Tongue (tissue), 2 donors: ENCODE data around the gene DCUN1D2. TPM values are rescaled to one million over a fixed set of nuclear protein-coding genes. Genes with fewer than 3 reads are reported as not detected.
"Not testable (repeated sequence)": the region's sequence is repeated elsewhere in the genome, so short reads cannot be mapped to it uniquely, and the experiment has no call there.

Source experiments
- DNase-seq: peaks from one replicate; pipeline ENCODE4 v3.0.0-alpha.2; 2015
- total RNA-seq: library from RNA; depleted of rRNA; stranded (reverse); fragments of >200 nt; gene quantifications from one replicate; pipeline ENCODE4 v1.2.3, GENCODE V29; 2014

Gene DCUN1D2
- total RNA-seq, 1 donor from 2014 or later: 24.8 TPM

DNA sequence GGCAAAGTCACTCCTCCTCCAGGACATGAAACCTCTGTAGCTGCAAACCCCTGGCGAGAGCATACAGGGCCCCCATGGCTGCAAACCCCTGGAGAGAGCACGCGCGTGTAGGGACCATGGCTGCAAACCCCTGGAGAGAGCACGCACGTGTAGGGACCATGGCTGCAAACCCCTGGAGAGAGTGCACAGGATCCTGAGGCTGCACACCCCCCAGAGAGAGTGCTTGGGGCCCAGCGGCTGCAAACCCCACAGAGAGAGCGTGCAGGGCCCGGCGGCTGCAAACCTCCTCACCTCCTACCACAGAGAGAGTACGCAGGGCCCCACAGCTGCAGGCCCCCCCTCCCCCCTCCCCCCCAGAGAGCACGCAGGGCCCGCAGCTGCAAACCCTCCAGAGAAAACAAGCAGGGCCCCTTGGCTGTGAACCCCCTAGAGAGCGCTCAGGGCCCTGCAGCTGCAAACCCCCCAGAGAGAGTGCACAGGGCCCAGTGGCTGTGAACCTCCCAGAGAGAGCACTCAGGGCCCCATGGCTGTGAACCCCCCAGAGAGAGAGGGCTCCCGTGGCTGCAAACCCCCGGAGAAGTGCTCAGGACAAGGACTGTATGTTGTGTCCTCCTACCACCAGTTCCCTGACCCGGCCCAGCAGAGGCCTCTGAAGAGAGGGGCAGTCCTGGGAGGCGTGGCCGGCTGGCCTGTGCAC lies 44.6 kb downstream of the DCUN1D2 start:
- DNase-seq: no peak

DNA sequence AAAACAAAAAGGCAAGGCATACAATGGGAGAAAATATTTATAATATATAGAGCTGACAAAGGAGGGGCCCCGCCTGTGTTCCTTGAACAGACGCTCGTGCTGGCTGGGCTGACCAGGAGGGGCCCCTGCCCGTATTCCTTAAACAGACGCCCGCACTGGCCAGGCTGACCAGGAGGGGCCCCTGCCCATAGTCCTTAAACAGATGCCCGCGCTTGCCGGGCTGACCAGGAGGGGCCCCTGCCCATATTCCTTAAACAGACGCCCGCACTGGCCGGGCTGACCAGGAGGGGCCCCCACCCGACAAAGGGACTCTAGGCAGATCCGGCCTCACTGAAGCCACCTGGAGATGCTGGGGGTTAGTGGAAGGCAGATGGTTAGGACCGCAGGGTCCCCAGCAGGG lies 46.5 kb downstream of the DCUN1D2 start:
- DNase-seq: no peak

DNA sequence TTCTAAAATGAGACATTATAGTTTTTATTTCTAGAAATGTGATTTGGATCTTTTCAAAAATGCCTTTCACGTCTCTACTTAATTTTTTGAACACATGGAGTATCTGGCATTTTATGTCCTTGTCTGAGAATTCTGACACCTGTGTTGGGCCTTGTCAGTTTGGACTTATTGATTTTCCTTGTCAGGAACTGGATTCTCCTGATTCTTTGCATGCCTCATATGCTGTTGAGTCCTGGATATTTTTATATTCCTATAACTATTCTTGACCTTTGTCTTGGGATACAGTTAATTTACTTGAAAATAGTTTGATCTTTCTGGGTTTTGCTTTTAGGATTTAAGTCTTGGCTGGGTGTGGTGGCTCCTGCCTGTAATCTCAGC lies 47.5 kb downstream of the DCUN1D2 start:
- no peak for DNase-seq

DNA sequence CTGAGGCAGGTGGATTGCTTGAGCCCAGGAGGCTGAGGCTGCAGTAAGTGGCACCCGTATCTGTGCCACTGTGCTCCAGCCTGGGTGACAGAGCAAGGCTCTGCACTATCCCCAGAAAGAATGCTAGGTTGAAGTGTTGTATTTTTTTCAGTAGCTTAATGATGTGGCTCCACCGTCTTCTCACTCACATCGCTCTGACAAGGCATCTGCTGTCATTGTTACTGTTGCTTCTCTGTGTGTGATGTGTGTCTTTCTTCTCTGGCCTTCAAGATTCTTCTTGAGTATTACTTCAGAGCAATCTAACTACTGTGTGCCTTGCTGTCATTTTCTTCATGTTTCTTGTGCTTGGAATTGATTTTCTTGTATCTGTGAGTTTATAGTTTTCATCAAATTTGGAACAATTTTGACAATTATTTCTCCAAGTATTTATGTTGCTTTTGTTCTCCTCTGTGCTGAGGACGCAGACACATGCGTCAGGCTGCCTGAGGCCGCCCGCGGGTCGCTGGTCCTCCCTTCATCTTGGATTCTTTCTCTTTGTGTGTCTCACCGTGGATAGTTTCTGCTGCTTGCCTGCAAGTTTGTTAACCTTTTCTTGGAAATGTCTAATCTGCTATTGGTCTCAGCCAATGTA lies 48.0 kb downstream of the DCUN1D2 start:
- no peak for DNase-seq

DNA sequence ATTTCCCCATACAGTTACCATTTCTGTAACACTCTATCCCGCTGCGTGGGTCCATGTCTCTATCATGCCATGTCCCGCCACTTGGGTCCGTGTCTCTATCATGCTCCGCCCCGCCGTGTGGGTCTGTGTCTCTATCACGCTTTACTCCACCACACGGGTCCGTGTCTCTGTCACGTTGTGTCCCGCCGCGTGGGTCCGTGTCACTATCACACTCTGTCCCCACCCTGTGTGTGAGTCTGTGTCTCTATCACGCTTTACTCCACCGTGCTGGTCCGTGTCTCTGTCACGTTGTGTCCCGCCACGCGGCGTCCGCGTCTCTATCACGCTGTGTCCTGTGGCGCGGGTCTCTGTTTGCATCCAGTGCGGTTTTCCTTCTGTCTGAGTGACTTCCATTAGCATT lies 48.9 kb downstream of the DCUN1D2 start:
- no peak for DNase-seq

DNA sequence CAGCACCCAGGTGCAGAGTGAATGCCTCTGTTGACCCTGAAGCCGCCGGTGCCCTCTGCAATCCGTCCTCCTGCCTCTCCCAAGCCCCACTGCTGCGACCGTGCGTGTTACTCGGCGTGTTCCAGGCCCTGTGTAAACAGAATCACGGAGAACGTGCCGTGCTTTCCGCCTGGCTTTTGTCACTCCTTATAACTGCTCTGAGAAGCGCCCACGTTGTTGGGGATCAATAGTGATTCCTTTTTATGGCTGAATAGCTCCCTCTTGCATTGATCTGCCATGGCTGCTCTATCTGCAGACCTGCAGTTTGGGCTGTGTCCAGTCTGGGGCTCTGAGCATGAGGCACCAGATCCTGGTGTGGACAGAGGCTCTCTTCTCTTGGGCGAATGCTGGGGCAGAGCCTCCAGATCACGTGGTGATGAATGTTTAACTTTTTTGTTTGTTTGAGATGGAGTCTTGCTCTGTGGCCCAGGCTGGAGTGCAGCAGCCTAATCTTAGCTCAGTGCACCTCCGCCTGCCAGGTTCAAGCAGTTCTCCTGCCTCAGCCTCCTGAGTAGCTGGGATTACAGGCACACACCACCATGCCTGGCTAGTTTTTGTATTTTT lies 53.0 kb downstream of the DCUN1D2 start:
- no peak for DNase-seq

DNA sequence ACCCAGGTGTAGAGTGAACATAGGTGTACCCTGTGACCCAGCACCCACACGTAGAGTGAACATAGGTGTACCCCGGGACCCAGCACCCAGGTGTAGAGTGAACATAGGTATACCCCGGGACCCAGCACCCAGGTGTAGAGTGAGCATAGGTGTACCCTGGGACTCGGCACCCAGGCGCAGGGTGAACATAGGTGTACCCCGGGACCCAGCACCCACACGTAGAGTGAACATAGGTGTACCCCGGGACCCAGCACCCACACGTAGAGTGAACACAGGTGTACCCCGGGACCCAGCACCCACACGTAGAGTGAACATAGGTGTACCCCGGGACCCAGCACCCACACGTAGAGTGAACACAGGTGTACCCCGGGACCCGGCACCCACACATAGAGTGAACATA lies 53.6 kb downstream of the DCUN1D2 start:
- not testable (repeated sequence) for DNase-seq

DNA sequence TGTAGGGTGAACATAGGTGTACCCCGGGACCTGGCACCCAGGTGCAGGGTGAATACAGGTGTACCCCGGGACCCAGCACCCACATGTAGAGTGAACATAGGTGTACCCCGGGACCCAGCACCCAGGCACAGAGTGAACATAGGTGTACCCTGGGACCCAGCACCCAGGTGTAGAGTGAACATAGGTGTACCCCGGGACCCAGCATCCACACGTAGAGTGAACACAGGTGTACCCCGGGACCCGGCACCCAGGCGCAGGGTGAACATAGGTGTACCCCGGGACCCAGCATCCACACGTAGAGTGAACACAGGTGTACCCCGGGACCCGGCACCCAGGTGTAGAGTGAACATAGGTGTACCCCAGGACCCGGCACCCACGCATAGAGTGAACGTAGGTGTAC lies 54.6 kb downstream of the DCUN1D2 start:
- not testable (repeated sequence) for DNase-seq

DNA sequence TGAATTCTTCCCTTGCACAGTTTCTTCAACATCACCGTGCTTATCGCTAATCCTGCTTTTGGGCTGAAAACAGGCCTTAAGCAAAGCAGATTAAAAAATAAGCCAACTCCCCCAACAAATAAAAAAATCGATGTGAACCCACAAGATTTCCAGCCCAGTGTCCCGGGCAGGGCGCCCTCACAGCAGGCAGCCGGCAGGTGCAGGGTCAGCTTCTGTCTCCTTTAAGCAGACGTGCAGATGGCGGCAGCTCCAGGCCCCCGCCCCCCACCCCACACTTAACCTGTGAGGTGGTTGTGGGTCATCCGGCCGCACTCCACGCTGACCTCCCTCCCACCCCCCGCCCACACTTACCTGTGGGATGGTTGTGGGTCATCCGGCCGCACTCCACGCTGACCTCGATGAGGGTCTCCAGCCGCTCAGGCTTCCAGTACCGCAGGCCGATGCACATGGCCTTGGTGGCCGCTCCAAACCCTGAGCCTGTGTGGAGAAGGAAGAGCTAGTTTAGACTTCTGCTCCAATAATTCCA lies 57.1 kb downstream of the DCUN1D2 start:
- DNase-seq: no peak

DNA sequence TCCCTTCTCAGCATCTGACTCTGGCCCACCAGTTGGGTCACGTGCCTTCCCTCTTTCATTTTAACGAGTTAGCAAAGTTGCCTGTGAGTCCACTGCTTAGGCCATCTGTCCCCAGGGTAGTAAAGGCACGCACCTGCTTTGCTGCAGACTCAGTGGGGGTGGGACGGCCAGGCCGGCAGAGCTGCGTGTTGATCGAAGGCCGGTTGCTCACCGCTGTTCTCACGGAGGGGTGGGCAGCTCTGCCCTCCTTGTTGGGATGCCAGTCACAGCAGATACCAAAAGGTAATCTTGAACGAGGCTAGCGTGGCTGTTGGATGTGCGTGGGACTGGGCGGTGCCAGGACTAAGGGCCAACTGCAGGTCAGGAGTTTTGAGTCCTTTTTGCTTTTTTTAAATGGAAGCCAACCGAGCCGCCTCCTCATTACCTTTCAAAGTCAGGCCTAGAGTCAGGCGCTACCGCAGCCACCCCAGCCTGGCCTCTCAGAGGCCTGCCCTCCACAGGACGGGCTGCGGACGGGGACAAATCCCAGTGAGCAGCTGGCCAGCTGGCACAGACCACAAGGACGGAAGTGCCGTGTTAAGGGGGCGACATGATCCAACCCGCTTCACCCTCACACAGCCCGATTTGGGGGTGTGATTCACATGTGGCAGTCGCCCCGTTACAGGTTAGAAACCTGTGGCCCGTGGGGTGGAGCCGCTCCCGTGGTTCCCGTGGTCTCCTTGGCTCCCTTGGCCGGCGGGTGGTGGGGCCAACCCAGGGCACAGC lies 57.8 kb downstream of the DCUN1D2 start:
- DNase-seq: no peak

DNA sequence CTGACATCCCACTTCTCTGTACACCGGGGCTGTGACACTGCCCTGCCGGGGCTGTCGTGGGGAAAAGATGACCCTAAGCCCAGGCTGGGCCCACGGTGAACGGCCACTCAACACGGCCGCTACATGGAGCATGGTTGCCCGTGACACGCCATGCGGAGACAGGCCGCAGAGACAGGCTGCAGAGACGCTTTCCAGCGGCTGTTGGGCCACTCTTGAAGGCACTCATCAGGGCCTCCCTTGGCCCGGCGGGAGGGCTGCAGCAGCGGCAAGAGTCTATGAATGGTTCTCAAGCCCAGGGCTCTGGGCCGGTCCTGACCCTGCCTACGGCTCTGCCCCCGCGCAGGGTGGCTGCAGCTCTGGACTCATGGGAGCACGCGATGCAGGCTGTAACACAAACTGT lies 59.3 kb downstream of the DCUN1D2 start:
- DNase-seq: no peak

DNA sequence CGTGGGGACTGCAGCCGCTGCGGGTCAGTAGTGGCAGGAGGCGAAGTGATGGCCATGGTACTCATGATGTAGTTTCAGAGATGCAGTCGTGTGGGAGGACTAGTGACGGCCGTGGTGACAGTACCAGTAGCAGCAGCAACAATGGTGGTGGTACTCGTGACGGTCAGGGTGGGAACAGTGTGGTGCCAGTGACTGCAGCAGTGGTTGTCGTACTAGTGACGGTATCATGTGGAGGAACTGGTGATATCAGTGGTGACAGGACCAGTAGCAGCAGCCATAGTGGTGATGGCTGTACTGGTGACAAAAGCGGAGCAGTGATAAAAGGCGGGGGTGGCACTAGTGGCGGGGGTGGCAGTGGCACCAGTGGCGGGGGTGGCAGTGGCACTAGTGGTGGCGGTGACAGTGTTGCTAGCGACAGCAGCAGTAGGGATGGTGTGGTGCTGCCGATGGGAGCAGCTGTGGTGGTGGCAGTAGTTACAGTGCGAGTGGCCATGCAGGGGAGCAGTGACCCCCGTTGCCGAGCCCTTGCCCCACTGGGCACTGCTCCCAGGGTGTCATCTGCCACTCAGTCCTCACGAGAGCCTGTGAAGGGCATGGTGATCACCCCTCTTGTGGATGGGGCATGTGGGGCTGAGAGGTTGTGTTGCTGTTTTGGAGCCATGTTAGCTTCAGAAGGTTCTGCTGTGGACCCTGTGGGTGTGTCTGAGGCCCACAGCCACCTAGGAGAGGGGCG lies 60.0 kb downstream of the DCUN1D2 start:
- DNase-seq: no peak

DNA sequence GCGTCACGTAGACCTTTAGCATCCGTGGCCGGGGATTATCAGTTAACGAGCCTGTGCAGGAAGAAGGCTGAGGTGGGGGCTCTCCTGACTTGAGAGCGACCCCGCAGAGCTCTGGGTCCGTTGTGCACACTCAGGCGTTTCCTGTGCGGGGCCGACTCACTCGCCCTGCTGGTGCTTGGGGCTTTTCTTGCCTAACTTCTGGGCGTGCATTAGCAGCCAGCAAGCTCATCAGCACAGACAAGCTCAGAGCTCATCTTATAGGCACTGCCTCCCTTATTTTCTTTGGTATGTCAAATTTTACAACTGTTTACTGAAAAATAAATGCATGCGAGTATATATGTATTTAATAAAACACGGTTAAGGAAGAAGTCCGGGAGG lies 60.9 kb downstream of the DCUN1D2 start:
- DNase-seq: no peak

DNA sequence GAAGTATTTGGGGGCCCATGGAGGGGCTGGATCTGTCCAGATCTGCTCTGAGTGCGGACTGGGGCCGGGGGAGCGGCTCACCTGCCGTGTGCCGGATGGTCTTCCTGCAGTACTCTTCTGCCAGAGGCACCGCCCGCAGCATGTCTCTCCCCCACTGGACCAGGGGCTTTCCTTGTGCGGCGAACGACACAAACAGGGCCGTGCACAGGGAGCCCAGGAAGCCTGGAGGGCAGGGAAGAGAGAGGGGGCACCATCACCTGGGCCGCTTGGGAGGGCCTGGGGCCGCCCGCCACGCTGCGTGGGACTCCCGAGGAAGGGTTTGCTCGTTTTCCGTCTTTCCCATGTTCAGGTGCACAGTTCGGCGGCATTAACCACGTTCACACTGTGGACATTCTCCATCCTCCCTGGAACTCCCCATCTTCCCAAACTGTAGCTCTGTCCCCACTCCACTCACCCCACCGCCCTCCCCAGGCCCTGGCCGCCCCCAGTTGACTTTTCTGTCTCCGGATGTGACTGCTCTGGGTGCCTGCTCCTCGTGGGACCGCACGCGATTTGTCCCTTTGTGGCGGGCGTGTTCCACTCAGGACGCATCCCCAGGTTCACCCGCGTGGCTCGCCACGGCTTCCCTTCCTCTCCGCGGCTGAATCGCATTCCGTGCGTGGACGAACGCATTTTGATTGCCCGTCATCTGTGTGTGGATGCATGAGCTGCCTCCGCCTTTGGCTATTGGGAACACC lies 61.5 kb downstream of the DCUN1D2 start:
- DNase-seq: no peak

DNA sequence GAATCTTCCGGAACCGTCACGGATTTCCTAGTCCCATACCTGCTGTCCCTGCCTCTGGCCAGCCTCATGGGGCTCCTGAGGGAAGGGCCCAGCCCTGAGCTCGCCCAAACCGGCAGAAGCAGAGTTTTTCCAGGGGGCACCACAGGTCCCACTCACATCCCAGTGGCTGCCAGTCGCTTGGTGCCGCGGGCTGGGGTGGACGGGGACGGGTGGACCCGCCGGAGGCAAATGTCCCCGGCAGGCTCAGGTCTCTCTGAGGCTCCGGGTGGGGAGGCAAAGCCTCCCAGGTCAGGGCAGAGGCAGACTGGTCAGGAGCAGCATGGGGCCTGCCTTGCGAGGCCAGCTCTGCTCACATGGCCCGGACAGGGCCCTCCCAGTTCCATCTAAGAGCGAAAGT lies 62.0 kb downstream of the DCUN1D2 start:
- no peak for DNase-seq

DNA sequence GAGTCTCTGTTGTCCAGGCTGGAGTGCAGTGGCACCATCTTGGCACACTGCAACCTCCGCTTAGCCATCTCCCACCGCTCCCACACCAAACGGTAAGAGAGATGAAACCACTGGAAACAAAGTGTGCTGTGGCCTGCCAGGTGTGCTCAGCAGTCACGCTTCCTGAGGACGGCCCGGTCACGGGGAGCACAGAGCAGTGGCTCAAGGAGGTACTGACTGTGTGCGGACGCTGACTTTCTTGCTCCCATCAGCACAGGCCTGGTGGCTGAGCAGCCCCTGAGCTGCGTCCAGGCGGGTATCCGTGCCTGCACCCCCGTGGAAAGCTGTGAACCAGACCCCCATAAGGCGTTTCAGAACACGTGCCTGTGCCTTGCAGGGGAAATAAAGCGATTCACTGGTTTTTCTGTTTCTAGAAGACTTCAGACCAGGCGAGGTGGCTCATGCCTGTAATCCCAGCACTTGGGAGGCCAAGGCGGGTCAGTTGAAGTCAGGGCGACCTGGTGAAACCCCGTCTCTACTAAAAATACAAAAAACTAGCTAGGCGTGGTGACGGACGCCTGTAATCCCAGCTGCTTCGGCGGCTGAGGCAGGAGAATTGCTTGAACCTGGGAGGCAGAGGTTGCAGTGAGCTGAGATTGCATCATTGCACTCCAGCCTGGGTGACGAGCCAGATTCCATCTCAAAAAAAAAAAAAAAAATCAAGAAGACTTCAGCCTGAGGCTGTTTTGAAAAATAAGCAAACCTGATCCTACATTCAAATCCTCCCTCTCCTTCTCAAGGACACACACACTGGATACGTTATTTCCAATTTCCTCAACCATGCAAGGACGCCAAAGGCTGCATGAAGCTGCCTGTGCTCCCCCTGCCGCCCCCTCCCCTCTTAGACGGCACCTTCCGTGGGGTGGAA lies 62.7 kb downstream of the DCUN1D2 start:
- no peak for DNase-seq

DNA sequence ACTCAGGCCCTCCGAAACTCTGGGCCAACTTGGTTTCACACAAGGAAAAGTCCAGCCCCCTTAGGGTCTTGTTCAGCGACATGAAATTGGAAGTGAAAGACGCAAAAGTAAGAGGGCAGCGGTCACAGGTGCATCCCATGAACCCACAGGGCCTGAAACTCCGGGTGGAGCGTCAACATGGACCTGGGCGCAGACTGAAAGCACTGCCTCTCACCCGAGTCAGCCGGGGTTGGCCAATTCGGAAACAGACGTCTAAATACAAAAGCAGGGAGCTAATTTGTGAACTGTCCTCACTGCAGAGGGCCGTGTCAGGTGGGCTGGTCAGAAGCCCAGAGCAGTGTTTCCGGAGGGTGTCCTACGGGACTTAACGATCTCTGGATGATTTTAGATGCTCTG lies 63.9 kb downstream of the DCUN1D2 start:
- no peak for DNase-seq

DNA sequence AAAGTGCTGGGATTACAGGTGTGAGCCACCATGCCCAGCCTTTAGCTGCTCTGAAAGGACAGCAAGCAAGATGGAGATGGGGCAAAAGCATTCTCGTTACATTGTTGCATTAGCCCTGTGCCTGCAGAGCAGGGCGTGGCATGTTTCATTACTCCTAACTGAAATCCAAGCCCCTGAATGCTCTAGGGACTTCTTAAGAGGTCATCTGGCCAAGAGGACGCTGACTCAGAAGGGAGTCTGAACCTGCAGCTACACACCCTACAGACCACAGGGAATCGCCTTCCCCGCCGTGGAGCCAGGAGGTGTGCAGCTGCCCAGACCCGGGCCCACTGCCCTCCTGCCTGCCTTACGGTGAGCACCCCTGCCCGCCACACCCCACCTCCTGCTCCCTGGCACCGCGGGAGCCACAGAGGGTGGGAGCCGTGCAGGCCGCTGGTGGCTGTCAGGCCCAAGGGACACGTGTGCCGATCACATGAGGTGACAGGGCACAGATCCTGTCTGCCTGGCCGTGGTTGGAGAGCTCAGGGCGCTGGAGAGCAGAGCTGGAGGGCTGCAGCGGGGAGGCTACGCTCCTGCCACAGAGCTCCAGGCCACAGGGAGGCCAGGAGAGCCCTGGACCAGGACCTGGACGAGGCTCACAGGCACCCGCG lies 64.4 kb downstream of the DCUN1D2 start:
- DNase-seq: no peak

DNA sequence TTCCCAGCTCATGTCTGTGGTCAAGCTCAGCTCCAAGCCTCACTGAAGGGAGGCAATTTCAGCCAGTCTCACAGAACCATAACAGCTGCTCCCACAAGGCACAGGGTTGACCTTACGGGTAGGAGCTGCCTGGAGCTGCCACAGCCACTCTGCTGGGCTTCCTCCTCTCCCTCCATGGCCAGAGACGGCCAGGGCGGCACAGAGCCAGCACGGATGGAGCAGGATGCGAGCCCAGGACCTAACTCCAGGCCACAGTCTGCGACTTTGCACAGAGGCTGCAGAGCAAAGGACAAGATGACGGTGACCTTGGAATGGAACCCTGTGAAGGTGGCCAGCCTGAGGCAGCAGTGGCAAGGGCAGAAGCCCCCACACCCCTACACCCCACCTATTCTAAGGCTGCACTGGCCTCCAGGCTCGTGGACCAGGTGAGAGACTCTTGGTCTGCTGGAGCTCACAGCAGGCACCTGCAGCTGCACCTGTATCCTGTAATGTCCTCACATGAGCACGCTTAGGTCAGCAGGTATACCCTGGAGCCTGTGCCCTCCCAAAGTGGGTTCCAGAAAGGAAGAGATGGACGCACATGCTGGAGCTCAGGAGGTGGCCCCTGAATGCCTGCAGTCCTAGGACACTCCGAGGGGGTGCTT lies 66.9 kb downstream of the DCUN1D2 start:
- no peak for DNase-seq
